Kidney (tissue), 14 donors: ENCODE results near the gene EHD1. TPM values are rescaled to one million over a fixed set of nuclear protein-coding genes. Genes with fewer than 3 reads are reported as not detected.

Source experiments
- DNase-seq, 5 donors: peaks; one replicate each; pipeline ENCODE4 v3.0.0-alpha.2; 2013 to 2020
- FAIRE-seq: peaks from 2 replicates; lab custom pipeline; 2012; peaks lifted over from hg19 to GRCh38; lab: Jason Lieb, UNC
- H3K27ac ChIP-seq, 2 donors: one replicate each; pipeline ENCODE4 v1.7.0; 2013; ENCODE audit warnings: low read depth in 2 of 2, low read length in 2 of 2, inconsistent platforms in 1 of 2
- H3K27me3 ChIP-seq: one replicate; pipeline ENCODE4 v1.7.1; 2013; ENCODE audit warnings: low read length, inconsistent platforms; ENCODE audit not compliant: control insufficient read depth, insufficient read depth
- H3K36me3 ChIP-seq, 3 donors: one replicate each; pipeline versions ENCODE4 v1.7.0 to v1.7.1; 2013; ENCODE audit warnings: low read length in 3 of 3, control low read depth in 1 of 3, inconsistent platforms in 1 of 3; ENCODE audit not compliant: insufficient read depth in 3 of 3, control insufficient read depth in 2 of 3
- H3K4me1 ChIP-seq, 3 donors: one replicate each; pipeline versions ENCODE4 v1.7.0 to v1.7.1; 2013; ENCODE audit warnings: low read length in 3 of 3, inconsistent platforms in 1 of 3, low read depth in 1 of 3; ENCODE audit not compliant: control insufficient read depth in 2 of 3, insufficient read depth in 2 of 3
- H3K4me3 ChIP-seq, 3 donors: one replicate each; pipeline versions ENCODE4 v1.7.0 to v1.8.1; 2013; ENCODE audit warnings: low read length in 3 of 3, control low read depth in 1 of 3, inconsistent platforms in 1 of 3
- H3K9ac ChIP-seq, 3 donors: one replicate each; pipeline versions ENCODE4 v1.7.0 to v1.7.1; 2013; ENCODE audit warnings: low read length in 3 of 3, control low read depth in 1 of 3, inconsistent platforms in 1 of 3
- H3K9me3 ChIP-seq, 3 donors: one replicate each; pipeline versions ENCODE4 v1.7.0 to v1.7.1; 2013; ENCODE audit warnings: low read length in 3 of 3, control low read depth in 1 of 3, inconsistent platforms in 1 of 3; ENCODE audit not compliant: control insufficient read depth in 2 of 3, insufficient read depth in 1 of 3
- CTCF ChIP-seq: IDR thresholded peaks from 3 replicates; pipeline ENCODE4 v1.5.1; 2012; ENCODE audit warnings: mild to moderate bottlenecking, moderate library complexity, borderline replicate concordance; ENCODE audit not compliant: insufficient read depth; ENCODE audit errors: extremely low read depth
- intact Hi-C: fragments of 100-400 bp; cut with DNase I; formaldehyde crosslinking; loops from one replicate; pipeline ENCODE4 v1.11.1; 2022
- microRNA-seq: library from miRNA; unstranded; fragments of <30 nt; microRNA quantifications from one replicate; pipeline ENCODE4 v1.2.0, GENCODE V29; 2020
- polyA plus RNA-seq: library from polyadenylated mRNA; stranded (reverse); fragments of 350-450 nt; fragmentation: Illumina TruSeq; extraction: RNeasy Lipid Tissue Mini Kit (QIAGEN cat#74804); gene quantifications from one replicate; pipeline ENCODE4 v1.2.3, GENCODE V29; 2014; ENCODE audit warnings: low read depth, low replicate concordance; ENCODE audit not compliant: insufficient read depth
- total RNA-seq: library from RNA; stranded (reverse); fragmentation: NEBNext Ultra II Directional; extraction: Animal tissue kit (Norgen Biotek cat#: 25700); gene quantifications from one replicate; pipeline ENCODE4 v1.2.1, GENCODE V29; 2021
- donor health status: control.
- donor health status: control.
- donor health status: control.
- donor health status: control.
- donor health status: control.
- donor health status: DM: yes; HTN: yes; CAD: no.
- donor health status: Normal renal cell carcinoma (clear cell type).

The EHD1 gene
- total and polyA plus RNA-seq, 2 donors from 2014 or later = 48.9 to 76.1 TPM

- peak overlapping the region; percentile 59 to 75 (median 69) for H3K4me3 ChIP-seq
- no peaks in the 10 kb centered on the region for H3K27me3 ChIP-seq
- H3K9ac ChIP-seq = peak overlapping the region; percentile 41 to 68 (median 45)
- no peak for FAIRE-seq
- peaks cover 0 to 12% (median 9%) of the 10 kb centered on the region in 3 donors for H3K4me1 ChIP-seq
- no peaks in the 10 kb centered on the region for H3K9me3 ChIP-seq
- TF ChIP-seq CTCF = no peak
- DNase-seq = no peak
- intact Hi-C loops = no loop called here
- H3K36me3 ChIP-seq = peaks cover 0 to 11% (median 6%) of the 10 kb centered on the region in 3 donors
- H3K27ac ChIP-seq = peak overlapping the region; percentile 80 to 84
These were observed 74.5 kb downstream of the EHD1 start for GRCh38 chr11:64803846-64804345.

- Histone ChIP-seq H3K9me3 (no peaks in the 10 kb centered on the region), H3K9ac (peak within 1 kb of the TSS; percentile 41 to 68 (median 45)), H3K4me1 (peaks cover 0 to 12% (median 9%) of the 10 kb centered on the region in 3 donors), H3K4me3 (peak within 1 kb of the TSS; percentile 59 to 75 (median 69)), H3K27ac (peak within 1 kb of the TSS; percentile 80 to 84), H3K27me3 (no peaks in the 10 kb centered on the region), H3K36me3 (peaks cover 0 to 11% (median 6%) of the 10 kb centered on the region in 3 donors)
- FAIRE-seq = no peak
- TF ChIP-seq CTCF = no peak
- peak; percentile 88 to 96 (median 92) for DNase-seq
- intact Hi-C loops = no loop called here
These were observed 75.1 kb downstream of the EHD1 start, which contains the start of gene MAP4K2 for GRCh38 chr11:64803158-64803845. Gene MAP4K2, minus strand, starts transcription at chr11:64803214. Its CDS starts 65 bp downstream, at chr11:64803149.

DNA sequence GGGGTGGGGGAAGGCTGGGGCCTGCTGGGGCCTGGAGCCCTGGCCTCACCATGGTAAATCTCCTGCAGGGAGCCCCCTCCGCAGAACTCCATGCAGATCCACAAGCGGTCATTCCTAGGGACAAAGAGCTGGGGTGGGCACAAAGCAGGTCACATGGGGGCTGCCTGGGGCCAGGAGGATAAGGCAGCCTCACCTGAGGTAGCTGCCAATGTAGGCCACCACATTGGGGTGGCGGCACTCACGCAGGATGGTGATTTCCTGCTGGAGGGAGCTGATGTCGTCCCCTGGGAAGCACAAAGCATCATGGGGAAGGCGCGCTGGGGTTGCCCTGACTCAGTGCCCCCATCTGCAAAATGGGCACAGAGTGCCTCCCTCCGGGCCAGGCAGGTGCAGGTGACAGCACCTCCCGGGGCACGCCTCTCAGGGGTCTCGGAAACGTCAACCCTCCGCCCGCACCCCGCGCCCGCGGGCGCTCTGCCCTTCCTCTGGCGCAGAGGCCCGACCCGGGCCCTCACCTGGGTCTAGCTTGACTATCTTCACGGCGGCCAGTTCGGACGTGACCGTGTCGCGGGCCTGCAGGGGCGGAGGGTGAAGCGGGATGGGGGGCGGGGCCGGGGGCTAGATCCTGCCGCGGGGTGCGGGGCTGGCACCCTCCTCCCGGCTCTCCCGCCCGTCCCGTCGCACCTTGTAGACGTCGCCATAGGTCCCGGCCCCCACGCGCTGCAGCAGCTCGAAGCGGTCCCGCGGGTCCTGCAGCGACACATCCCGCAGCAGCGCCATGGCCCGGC, 75.9 kb downstream of the EHD1 start:
- Histone ChIP-seq H3K27me3 (no peaks in the 10 kb centered on the region), H3K36me3 (peaks cover 0 to 11% (median 6%) of the 10 kb centered on the region in 3 donors), H3K27ac (peak overlapping the region in 1 of 2 donors; percentile 42), H3K9me3 (no peaks in the 10 kb centered on the region), H3K9ac (peak overlapping the region in 2 of 3 donors; percentile 6 to 12), H3K4me1 (peaks cover 0 to 12% (median 9%) of the 10 kb centered on the region in 3 donors), H3K4me3 (peak overlapping the region in 2 of 3 donors; percentile 11 to 52)
- FAIRE-seq (no peak), DNase-seq (peak in 3 of 5 donors; percentile 31 to 89 (median 85))
- TF ChIP-seq CTCF = no peak
- intact Hi-C loops = no loop called here

Small RNAs within 50 kb of the gene (microRNA-seq; reads per million reads assigned to microRNA genes)
- gene MIR6749 (not detected), gene MIR6750 (not detected)

Other genes with a start within 250 kb of the EHD1 start
- 13.3 TPM for gene NRXN2, start 155.4 kb downstream of the EHD1 start, total RNA-seq
- gene NRXN2, start 155.4 kb downstream of the EHD1 start, polyA plus RNA-seq = 22.0 TPM
- 42.6 TPM for gene RASGRP2, start 134.5 kb downstream of the EHD1 start, total RNA-seq
- gene RASGRP2, start 134.5 kb downstream of the EHD1 start, polyA plus RNA-seq = 14.1 TPM
- 8.6 TPM for gene PYGM, start 118.6 kb downstream of the EHD1 start, total RNA-seq
- gene PYGM, start 118.6 kb downstream of the EHD1 start, polyA plus RNA-seq = 2.5 TPM
- gene SF1, start 100.1 kb downstream of the EHD1 start, total RNA-seq = 320 TPM
- gene SF1, start 100.1 kb downstream of the EHD1 start, polyA plus RNA-seq = 87.5 TPM
- gene MAP4K2, start 75.4 kb downstream of the EHD1 start, total RNA-seq = 12.5 TPM
- 15.4 TPM for gene MAP4K2, start 75.4 kb downstream of the EHD1 start, polyA plus RNA-seq
- gene MEN1, start 68.1 kb downstream of the EHD1 start, total RNA-seq = 20.9 TPM
- gene MEN1, start 68.1 kb downstream of the EHD1 start, polyA plus RNA-seq = 24.0 TPM
- gene CDC42BPG, start 34.0 kb downstream of the EHD1 start, total RNA-seq = 20.7 TPM
- 4.5 TPM for gene CDC42BPG, start 34.0 kb downstream of the EHD1 start, polyA plus RNA-seq
- gene ATG2A, start 38.6 kb upstream of the EHD1 start, total RNA-seq = 26.9 TPM
- 16.8 TPM for gene ATG2A, start 38.6 kb upstream of the EHD1 start, polyA plus RNA-seq
- 21.2 TPM for gene PPP2R5B, start 46.1 kb upstream of the EHD1 start, total RNA-seq
- 16.8 TPM for gene PPP2R5B, start 46.1 kb upstream of the EHD1 start, polyA plus RNA-seq
- not detected for gene GPHA2, start 57.3 kb upstream of the EHD1 start, total RNA-seq
- 0.99 TPM for gene GPHA2, start 57.3 kb upstream of the EHD1 start, polyA plus RNA-seq
- not detected for gene MAJIN, start 93.5 kb upstream of the EHD1 start, total RNA-seq
- gene MAJIN, start 93.5 kb upstream of the EHD1 start, polyA plus RNA-seq = 0.80 TPM
- gene BATF2, start 118.3 kb upstream of the EHD1 start, total RNA-seq = 5.9 TPM
- gene BATF2, start 118.3 kb upstream of the EHD1 start, polyA plus RNA-seq = 8.8 TPM
- 91.6 TPM for gene ARL2, start 135.5 kb upstream of the EHD1 start, total RNA-seq
- gene ARL2, start 135.5 kb upstream of the EHD1 start, polyA plus RNA-seq = 284 TPM
- gene SNX15, start 148.8 kb upstream of the EHD1 start, total RNA-seq = 29.6 TPM
- gene SNX15, start 148.8 kb upstream of the EHD1 start, polyA plus RNA-seq = 27.7 TPM
- gene SAC3D1, start 162.6 kb upstream of the EHD1 start, total RNA-seq = 6.8 TPM
- gene SAC3D1, start 162.6 kb upstream of the EHD1 start, polyA plus RNA-seq = 13.4 TPM
- 9.4 TPM for gene NAALADL1, start 179.9 kb upstream of the EHD1 start, total RNA-seq
- gene NAALADL1, start 179.9 kb upstream of the EHD1 start, polyA plus RNA-seq = 17.1 TPM
- 1.4 TPM for gene CDCA5, start 205.4 kb upstream of the EHD1 start, total RNA-seq
- gene CDCA5, start 205.4 kb upstream of the EHD1 start, polyA plus RNA-seq = 0.43 TPM
- gene ZFPL1, start 205.6 kb upstream of the EHD1 start, total RNA-seq = 31.4 TPM
- 43.1 TPM for gene ZFPL1, start 205.6 kb upstream of the EHD1 start, polyA plus RNA-seq
- gene VPS51, start 217.6 kb upstream of the EHD1 start, total RNA-seq = 110 TPM
- 98.3 TPM for gene VPS51, start 217.6 kb upstream of the EHD1 start, polyA plus RNA-seq
- 20.9 TPM for gene TM7SF2, start 233.3 kb upstream of the EHD1 start, total RNA-seq
- 88.2 TPM for gene TM7SF2, start 233.3 kb upstream of the EHD1 start, polyA plus RNA-seq
- 14.0 TPM for gene ZNHIT2, start 239.1 kb upstream of the EHD1 start, total RNA-seq
- gene ZNHIT2, start 239.1 kb upstream of the EHD1 start, polyA plus RNA-seq = 21.1 TPM
- gene FAU, start 243.5 kb upstream of the EHD1 start, total RNA-seq = 794 TPM
- gene FAU, start 243.5 kb upstream of the EHD1 start, polyA plus RNA-seq = 927 TPM
- gene MRPL49, start 243.7 kb upstream of the EHD1 start, total RNA-seq = 53.3 TPM
- 76.7 TPM for gene MRPL49, start 243.7 kb upstream of the EHD1 start, polyA plus RNA-seq